ENCODE data around the gene PPA1. TPM values are rescaled to one million over a fixed set of nuclear protein-coding genes. Genes with fewer than 3 reads are reported as not detected.
"Not testable (repeated sequence)": the region's sequence is repeated elsewhere in the genome, so short reads cannot be mapped to it uniquely, and the experiment has no call there.

The PPA1 gene
- total RNA-seq: 158 TPM

- peak; percentile 98 for ATAC-seq
These were observed at the start of gene PPA1 for GRCh38 chr10:70233109-70233938. TSS of gene PPA1 (minus strand) at chr10:70233429. CDS start at chr10:70233327, 102 bp downstream.

GRCh38 chr10:70281609-70282008 is 48.4 kb upstream of the PPA1 start:
- ATAC-seq: no peak

GRCh38 chr10:70280099-70280498 is 46.9 kb upstream of the PPA1 start:
- ATAC-seq: no peak

- ATAC-seq: no peak
These were observed 44.3 kb upstream of the PPA1 start for GRCh38 chr10:70277396-70278030.

- no peak for ATAC-seq
These were observed 41.4 kb upstream of the PPA1 start for GRCh38 chr10:70274643-70275042.

- ATAC-seq: peak; percentile 22
These were observed 39.7 kb upstream of the PPA1 start for GRCh38 chr10:70272925-70273316.

- peak; percentile 13 for ATAC-seq
These were observed 39.0 kb upstream of the PPA1 start for GRCh38 chr10:70271996-70272924.

- no peak for ATAC-seq
These were observed 37.7 kb upstream of the PPA1 start for GRCh38 chr10:70270952-70271351.

- ATAC-seq: no peak
These were observed 36.5 kb upstream of the PPA1 start for GRCh38 chr10:70269741-70270140.

- no peak for ATAC-seq
These were observed 35.1 kb upstream of the PPA1 start for GRCh38 chr10:70268376-70268775.

GRCh38 chr10:70267161-70267933 is 34.1 kb upstream of the PPA1 start:
- ATAC-seq: peak; percentile 94

GRCh38 chr10:70266701-70267100 is 33.5 kb upstream of the PPA1 start:
- ATAC-seq: no peak

GRCh38 chr10:70266056-70266455 is 32.8 kb upstream of the PPA1 start:
- no peak for ATAC-seq

- peak; percentile 4 for ATAC-seq
These were observed 31.9 kb upstream of the PPA1 start for GRCh38 chr10:70265032-70265689.

GRCh38 chr10:70260734-70261133 is 27.5 kb upstream of the PPA1 start:
- no peak for ATAC-seq

GRCh38 chr10:70260259-70260658 is 27.0 kb upstream of the PPA1 start:
- no peak for ATAC-seq

- ATAC-seq: no peak
These were observed 25.0 kb upstream of the PPA1 start for GRCh38 chr10:70258216-70258615.

GRCh38 chr10:70257816-70258215 is 24.6 kb upstream of the PPA1 start:
- not testable (repeated sequence) for ATAC-seq

- peak; percentile 29 for ATAC-seq
These were observed 23.2 kb upstream of the PPA1 start for GRCh38 chr10:70256463-70256862.

GRCh38 chr10:70255329-70256299 is 22.4 kb upstream of the PPA1 start:
- ATAC-seq: peak; percentile 74

All from esophagus mucosa (tissue), 1 donor.